Right ventricle myocardium inferior (tissue), 1 donor: ENCODE data around the gene ACTA1. TPM values are rescaled to one million over a fixed set of nuclear protein-coding genes. Genes with fewer than 3 reads are reported as not detected.
"Not testable (repeated sequence)": the region's sequence is repeated elsewhere in the genome, so short reads cannot be mapped to it uniquely, and the experiment has no call there.

Experiments used
- ATAC-seq: fragments of 200-7000 bp; cut with Tn5 transposase; one replicate; pipeline ENCODE4 v1.9.1; 2020; ENCODE audit warnings: mild to moderate bottlenecking, moderate library complexity
- DNase-seq: peaks from one replicate; pipeline ENCODE4 v3.0.0; 2021; ENCODE audit errors: missing footprints
- intact Hi-C: fragments of 100-400 bp; cut with DNase I; formaldehyde crosslinking; loops from one replicate; pipeline ENCODE4 v1.11.0; 2022
- long read RNA-seq: library from polyadenylated mRNA; unstranded; transcript quantifications from one replicate; pipeline ENCODE4 v2.0.0, GENCODE V29; 2021
- total RNA-seq: library from RNA; stranded (reverse); fragmentation: NEBNext Ultra II Directional; extraction: Animal tissue kit (Norgen Biotek cat#: 25700); gene quantifications from one replicate; pipeline ENCODE4 v1.2.1, GENCODE V29; 2021
- donor health status: DM: no; HTN: yes; CAD: no; lungs with severe emphysema.

Gene ACTA1
- 1,694 TPM for total RNA-seq
- long read RNA-seq, transcript ACTA1-202 (7 exons, 1,491 nt) = major isoform, 958 of 1,227 reads
- long read RNA-seq, partial matches to known transcripts = 259 of 1,227 reads
- long read RNA-seq, other reads (novel, unspliced or antisense) = 10 of 1,227 reads

DNA sequence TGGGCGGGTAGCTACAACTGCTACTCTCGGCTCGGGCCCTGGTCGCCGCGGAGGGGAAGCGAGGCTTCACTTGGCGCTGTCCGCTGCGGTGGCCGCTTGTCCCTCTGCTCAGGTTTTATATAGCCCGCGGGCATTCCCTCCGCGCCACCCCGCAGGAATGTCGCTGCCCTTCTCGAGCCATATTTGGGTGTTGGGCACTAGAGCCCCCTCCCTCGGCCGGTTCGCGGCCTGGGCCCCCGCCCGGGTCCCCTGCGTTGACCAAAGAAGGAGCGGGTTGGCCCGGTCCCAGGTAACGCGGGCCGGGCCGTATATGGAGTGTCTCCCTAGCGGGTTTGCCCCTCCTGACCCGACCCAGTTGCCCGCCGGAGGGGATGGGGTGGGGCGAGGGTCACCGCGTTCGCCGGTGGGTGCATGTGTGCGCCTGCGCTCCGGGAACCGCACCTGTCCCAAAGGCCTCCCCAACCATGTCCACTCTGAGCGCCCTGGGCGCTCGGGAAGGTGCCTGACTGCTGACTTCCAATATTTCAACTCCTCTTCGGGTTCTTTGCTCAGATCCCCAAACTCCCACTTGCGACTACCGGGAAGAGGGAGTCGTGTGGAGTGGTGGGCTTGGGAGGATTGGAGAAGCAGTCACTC lies at the start of gene ACTA1:
Gene ACTA1 (minus strand): TSS at position 90 of the 636 bp plus-strand sequence. CDS start 979 bp downstream, outside the sequence.
- ATAC-seq = no peak
- intact Hi-C loops = no loop called here
- DNase-seq = peak; percentile 66

DNA sequence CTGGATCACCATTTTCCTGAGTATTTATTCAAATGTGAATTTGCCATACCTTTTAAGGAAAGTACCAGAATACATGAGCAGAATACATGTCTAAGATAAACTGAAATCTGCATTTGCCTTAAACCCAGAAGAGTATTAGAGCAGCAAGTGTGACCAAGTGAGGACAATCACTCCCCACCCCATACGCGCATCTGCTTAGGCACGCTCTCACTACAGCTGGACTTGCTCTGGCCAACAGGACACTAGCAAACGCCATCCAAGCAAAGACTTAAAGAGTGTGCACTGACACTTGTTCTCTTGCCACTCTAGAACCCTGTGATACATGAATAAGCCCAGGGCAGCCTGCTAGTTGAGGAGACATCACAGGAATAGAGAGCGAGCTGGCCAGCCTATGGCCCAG lies 48.6 kb upstream of the ACTA1 start:
- ATAC-seq (no peak), DNase-seq (no peak)
- intact Hi-C loops = loop anchor here (1.0 to 2.0 kb wide), 2 partner anchors 112 to 224 kb away; no protein-coding TSS in a partner anchor

GRCh38 chr1:229480495-229480894 lies 46.6 kb upstream of the ACTA1 start:
- no peak for ATAC-seq
- intact Hi-C loops = no loop called here

GRCh38 chr1:229479660-229480399 lies 45.9 kb upstream of the ACTA1 start:
- intact Hi-C loops = no loop called here
- DNase-seq (no peak), ATAC-seq (peak; percentile 46)

More at GRCh38 chr1:229480495-229480894, 46.6 kb upstream of the ACTA1 start:
- no peak for DNase-seq

- DNase-seq = no peak
- no peak for ATAC-seq
- intact Hi-C loops = no loop called here
These were observed 45.0 kb upstream of the ACTA1 start for GRCh38 chr1:229478852-229479251.

DNA sequence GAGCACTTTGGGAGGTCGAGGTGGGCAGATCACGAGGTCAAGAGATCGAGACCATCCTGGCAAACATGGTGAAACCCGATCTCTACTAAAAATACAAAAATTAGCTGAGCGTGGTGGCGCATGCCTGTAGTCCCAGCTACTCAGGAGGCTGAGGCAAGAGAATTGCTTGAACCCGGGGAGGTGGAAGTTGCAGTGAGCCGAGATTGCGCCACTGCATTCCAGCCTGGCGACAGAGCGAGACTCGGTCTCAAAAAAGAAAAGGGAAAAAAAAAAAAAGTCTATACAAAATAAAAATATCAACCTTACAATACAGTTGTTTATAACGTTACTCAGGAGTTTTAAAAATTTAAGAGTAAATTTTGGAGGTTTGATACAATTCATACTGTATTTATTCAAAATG lies 42.0 kb upstream of the ACTA1 start:
- DNase-seq, intact Hi-C loops, ATAC-seq: not testable (repeated sequence)

DNA sequence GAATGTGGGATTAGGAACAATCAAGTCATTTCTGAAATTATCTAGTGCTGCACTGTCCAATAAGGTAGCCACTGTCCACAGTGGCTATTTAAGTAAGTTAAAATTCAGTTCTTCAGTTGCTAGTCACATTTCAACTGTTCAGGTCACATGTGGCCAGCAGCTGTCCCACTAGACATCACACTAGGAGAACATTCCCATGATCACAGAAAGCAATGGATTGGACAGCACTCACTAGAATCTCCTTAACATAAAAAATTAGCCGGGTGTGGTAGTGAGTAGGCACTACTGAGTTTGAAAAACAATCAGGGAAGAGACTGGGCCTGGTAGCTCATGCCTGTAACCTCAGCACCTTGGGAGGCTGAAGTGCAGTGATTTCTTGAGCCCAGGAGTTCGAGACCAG lies 40.6 kb upstream of the ACTA1 start:
- intact Hi-C loops = no loop called here
- ATAC-seq (no peak), DNase-seq (no peak)

DNA sequence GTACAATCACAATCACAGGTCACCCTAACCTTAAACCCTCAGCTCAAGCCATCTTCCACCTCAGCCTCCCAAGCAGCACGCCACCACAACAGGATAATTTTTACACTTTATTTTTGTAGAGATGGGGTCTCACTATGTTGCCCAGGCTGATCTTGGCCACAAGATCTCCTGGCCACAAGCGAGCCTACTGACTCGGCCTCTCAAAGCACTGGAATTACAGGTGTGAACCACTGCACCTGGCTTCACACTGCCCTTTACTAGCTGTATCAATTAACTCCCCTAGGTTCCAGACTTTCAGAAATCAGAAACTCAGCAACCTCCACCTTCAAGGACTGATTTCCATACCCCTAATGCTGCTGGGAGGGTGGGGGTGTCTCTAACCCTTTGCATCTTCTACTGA lies 37.3 kb upstream of the ACTA1 start:
- no peak for DNase-seq
- no peak for ATAC-seq
- intact Hi-C loops = no loop called here

GRCh38 chr1:229470406-229471043 lies 36.6 kb upstream of the ACTA1 start:
- ATAC-seq = peak; percentile 50
- DNase-seq = no peak
- intact Hi-C loops = no loop called here

- DNase-seq (no peak), ATAC-seq (no peak)
- intact Hi-C loops = no loop called here
These were observed 33.0 kb upstream of the ACTA1 start for GRCh38 chr1:229466887-229467286.

DNA sequence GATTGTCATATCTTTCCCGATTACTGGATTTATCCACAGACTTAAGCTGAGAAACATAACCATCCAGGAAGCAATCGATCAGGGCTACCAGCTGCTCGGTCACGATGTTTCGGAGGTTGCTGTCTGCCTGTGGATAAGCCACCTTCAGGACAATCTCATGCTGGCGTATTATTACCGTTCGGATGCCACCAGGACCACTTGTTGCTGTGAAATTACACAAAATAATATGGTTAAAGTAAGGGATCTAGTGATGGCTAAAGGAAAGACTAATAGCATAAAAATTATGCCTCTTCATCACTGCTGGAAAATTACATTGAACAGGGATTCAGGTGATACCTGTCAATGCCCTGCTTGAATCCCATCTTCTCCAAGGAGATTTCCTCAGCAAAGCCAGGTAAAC lies 30.8 kb upstream of the ACTA1 start:
- DNase-seq = no peak
- ATAC-seq = no peak
- intact Hi-C loops = no loop called here

DNA sequence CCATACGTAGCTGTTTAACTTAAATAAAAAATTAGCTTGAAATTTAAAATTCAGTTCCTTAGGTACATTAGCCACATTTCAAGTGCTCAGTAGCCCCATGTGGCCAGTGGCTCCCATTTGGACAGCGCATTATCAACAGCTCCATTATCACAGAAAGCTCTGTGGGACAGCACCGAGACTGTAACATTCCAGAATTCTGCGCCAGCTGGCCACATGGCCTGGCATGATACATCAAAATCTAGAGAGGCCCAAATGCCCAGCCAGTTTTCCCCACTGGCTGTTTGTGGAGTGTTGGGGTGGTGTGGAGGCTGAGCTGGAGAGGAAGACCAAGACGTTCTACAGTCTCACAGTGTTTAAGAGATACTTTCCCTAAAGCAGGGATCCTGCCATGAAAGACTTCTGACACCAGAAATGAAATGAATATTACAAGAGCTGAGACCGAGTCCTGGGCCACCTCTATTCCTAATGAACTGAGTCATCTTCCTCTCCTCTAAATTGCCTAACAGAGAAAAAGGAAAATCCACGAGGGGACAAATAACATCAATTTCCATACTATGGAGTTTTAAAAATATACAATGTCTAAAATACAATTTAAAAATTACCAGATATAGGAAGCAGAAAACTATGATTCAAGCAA lies 27.3 kb upstream of the ACTA1 start:
- peak; percentile 77 for DNase-seq
- intact Hi-C loops = no loop called here
- ATAC-seq = peak; percentile 92

- no peak for ATAC-seq
These were observed 25.9 kb upstream of the ACTA1 start for GRCh38 chr1:229459815-229460214.

GRCh38 chr1:229457436-229457835 lies 23.5 kb upstream of the ACTA1 start:
- intact Hi-C loops = no loop called here
- ATAC-seq = no peak
- no peak for DNase-seq

More at GRCh38 chr1:229459815-229460214, 25.9 kb upstream of the ACTA1 start:
- intact Hi-C loops = no loop called here
- DNase-seq = no peak

- no peak for DNase-seq
- no peak for ATAC-seq
- intact Hi-C loops = no loop called here
These were observed 22.1 kb upstream of the ACTA1 start for GRCh38 chr1:229456016-229456415.

GRCh38 chr1:229454056-229454455 lies 20.2 kb upstream of the ACTA1 start:
- no peak for ATAC-seq
- DNase-seq = no peak
- intact Hi-C loops = no loop called here

DNA sequence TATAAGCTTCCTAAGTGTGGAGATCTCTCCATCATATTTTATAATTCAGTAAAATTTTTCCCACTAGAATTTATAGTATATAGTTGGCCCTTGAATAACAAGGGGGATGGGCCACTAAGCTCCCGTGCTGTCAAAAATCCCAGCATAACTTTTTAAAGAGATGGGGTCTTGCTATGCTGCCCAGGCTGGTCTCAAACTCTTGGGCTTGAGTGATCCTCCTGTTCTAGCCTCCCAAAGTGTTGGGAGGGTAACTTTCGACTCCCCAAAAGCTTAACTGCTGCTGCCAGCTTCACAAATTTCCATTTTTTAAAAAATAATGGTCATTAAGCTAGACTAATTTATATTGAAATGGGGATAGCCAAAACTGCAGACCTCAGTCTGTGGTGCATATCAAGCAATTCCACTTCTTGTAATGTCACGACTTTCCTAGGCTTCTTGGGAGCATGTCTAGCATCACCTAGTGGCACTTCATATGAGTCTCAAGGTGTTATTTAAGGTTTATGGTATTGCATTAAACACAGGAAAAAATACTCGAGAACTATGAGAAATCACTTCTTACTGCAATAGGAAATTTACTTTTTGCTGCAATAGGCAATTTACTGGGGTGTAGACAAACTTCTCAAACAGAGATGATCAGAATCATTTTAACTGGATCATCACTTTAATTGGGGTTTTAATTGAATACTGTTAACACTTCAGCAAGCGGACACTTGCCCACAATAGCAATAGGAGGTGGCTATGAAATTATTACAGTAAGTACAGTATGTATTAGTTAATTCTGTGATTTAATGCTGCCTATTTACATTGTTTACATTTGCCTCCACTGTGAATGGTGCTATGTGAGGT lies 19.3 kb upstream of the ACTA1 start:
- DNase-seq = no peak
- ATAC-seq = no peak
- intact Hi-C loops = no loop called here

DNA sequence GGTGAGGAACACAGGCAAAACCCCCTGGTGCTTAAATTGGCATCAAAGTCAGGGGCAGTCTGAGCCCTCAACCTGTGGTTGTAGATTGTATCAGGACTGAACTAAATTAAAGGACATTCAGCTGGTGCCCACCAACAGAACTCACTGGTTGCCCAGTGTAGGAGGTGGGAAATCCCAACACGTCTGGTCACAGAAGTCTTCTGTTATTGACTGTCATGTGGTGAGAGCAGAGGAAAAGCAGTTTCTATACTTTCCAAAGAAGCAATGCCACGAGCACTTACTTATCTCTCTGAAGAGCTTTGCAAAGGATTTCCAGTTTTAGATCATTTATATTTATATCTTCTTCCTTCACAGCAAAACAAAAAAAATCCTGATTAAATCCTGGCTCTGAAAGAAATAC lies 15.0 kb upstream of the ACTA1 start:
- no peak for DNase-seq
- ATAC-seq = no peak
- intact Hi-C loops = no loop called here
